GM11168 (cell line): ENCODE results near the gene TSPEAR.
"Not testable (repeated sequence)": the region's sequence is repeated elsewhere in the genome, so short reads cannot be mapped to it uniquely, and the experiment has no call there.

ENCODE experiments used
- in situ Hi-C: fragments of 300-500 bp; cut with MboI; formaldehyde crosslinking; loops from one replicate; pipeline ENCODE4 v1.12.0; 2022; ENCODE audit warnings: low sequenced_read_pairs; ENCODE audit not compliant: unreplicated experiment

TSPEAR gene

DNA sequence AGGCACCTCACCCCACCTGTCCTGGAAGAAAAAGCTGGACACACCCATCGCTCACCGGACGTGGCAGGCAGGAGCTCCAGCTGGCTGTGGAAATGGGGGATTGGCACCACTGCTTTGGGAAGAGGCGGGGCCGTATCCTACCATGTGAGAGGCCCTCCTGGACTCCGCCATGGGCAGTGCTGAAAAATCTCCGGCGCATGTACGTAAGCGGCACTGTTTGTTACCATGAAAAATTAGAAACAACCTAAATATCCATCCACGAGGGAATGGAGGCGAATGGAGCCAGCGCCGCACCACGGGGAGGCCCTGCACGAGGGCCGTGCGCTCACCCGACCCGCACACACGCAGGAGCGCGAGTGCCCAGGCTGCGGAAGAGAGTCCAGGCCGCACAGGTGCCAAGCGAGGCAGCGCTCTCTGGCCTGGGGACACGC is 96.4 kb downstream of the TSPEAR start:
- in situ Hi-C loops = no loop called here

DNA sequence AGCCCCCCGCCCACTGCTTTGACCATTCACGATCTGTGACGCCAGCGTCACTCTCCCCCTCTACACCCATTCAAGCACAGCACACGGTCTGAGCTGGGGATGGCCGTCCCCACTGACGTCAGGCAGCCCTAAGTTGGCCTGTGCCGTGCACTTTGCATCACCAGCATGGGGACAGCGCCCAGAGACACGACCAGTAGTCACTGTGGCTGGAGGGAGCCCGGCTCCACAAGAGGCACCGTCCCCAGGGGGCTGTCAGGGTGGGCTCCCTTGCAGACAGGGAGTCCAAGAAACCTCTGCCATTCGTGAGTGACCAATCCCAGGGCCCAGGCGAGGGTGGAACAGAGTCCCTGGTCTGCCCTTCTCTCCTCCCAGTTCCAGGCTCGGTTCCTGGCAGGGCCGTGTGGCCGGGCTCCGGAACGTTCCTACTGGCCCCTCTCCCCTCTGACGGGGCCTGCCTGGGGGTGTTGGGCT is 97.2 kb downstream of the TSPEAR start:
- in situ Hi-C loops = no loop called here

DNA sequence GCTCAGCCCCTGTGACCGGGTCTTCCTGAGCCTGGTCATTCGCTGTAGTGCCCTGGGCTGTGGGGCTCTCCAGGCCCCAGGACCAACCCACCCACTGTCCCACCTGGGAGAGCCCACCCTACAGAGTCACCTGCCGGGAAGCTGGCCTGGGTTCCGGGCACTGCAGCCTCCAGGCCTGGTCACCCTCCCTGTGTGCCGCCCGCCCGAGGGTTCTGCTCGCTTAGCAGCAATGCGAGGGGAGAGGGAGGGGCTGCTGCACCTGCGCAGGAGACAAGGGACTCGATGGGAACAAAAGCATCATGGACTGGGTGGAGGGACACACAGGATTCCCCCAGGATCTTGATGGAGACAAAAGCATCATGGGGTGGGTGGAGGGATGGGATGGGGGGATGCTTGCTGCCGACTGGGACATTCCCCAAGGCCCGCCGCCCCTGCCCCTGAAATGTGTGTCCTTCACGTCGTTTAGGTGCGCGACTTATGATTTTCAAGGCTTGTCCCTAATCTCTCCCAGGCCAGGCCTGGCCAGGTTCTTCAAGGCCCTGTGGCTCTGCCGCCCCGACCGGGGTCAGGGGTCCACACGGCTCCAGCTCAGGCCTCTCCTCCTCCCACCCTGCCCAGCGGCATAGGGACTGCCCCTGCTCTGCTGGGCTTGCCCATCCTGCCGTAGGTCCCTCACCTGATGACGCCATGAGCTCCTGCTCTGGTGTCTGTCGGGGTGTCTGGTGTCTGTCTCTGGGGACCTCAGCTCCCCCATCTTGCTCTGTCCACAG is 97.8 kb downstream of the TSPEAR start:
- in situ Hi-C loops = no loop called here

DNA sequence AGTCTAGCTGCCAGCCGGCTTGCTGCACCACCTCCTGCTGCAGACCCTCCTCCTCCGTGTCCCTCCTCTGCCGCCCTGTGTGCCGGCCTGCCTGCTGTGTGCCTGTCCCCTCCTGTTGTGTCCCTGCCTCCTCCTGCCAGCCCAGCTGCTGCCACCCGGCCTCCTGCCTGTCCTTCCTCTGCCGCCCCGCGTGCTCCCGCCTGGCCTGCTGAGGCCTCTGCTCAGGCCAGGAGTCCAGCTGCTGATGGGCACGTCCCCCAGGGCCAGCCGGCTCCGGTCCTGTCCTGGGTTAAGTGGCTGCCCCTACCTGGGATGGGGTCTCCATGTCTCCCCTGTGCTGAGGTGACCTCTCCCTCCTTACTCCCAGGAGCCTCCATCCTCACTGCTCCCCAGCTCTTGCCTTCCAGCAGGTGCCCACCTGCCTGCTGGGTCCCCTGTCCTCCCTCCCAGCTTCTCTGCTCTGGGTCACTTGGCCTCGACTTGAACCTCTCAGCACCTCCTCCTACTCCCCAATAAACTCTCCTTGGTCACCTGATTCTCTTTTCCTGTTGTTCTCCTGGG is 98.6 kb downstream of the TSPEAR start:
- in situ Hi-C loops = no loop called here

DNA sequence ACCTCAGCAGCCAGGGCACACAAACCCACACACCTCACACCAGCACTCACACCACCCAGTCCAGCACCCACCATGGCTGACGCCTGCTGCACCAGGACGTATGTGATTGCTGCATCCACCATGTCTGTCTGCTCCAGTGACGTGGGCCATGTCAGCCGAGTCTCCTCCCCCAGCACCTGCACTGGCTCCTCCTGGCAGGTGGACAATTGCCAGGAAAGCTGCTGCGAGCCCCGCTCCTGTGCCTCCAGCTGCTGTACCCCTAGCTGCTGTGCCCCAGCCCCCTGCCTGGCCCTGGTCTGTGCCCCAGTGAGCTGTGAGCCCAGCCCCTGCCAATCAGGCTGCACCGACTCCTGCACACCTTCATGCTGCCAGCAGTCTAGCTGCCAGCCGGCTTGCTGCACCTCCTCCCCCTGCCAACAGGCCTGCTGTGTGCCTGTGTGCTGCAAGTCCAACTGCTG is 99.3 kb downstream of the TSPEAR start, which contains the start of gene KRTAP10-8:
Gene KRTAP10-8, plus strand, starts transcription at position 51 of the 458 bp plus-strand sequence. Its CDS starts 22 bp downstream, at position 73.
- in situ Hi-C loops = no loop called here

DNA sequence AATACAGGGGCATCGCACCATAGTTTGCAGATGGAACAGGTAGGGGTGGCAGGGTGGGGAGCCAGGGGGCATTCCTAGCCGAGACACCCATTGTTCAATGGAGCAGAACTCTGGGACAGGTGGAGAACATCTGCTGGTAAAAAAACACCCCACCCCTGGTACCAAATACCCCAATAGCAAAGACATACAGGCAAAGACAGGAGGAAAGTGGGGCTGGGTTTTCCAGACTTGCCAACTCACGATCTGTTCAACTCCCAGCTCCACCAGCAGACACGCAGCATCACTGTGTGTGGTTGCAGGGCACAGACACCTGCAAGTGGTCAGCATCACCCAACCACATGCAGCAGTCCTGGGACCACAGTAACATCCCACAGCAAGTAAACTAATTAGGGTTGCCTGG is 99.8 kb downstream of the TSPEAR start:
- in situ Hi-C loops = no loop called here

DNA sequence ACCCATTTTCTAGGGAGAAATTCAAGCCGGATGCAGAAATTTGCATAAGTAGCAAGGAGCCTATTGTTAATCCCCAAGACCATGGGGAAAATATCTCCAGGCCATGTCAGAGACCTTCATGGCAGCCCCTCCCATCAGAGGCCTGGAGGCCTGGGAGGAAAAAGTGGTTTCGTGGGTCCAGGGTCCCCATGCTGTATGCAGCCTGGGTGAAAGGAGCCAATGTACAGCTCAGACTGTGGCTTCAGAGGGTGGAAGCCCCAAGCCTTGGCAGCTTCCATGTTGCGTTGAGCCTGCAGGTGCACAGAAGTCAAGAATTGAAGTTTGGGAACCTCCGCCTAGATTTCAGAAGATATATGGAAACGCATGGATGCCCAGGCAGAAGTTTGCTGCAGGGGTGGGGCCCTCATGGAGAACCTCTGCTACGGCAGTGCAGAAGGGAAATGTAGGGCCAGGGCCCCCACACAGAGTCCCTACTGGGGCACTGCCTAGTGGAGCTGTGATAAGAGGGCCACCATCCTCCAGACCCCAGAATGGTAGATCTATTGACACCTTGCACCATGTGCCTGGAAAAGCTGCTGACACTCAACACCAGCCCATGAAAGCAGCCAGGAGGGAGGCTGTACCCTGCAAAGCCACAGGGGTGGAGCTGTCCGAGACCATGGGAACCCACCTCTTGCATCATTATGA is 101.1 kb downstream of the TSPEAR start:
- in situ Hi-C loops = not testable (repeated sequence)

DNA sequence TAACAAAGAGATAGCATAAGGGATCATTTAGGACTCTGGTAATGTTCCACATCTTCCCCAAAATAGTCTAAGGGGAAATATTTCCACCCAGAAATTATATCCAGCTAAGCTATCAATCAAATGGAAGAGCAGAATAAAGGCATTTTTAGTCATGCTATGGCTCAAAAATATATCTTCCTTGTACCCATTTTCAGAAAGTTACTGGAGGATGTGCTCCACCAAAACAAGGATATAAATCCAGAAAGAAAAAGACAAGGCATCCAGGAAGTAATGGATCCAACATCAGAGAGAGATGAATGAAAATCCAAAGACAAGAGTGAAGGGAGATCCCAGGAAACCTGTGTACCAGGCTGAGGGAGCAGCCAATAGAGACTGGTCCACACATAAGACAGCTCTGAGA is 102.2 kb downstream of the TSPEAR start:
- in situ Hi-C loops = no loop called here

DNA sequence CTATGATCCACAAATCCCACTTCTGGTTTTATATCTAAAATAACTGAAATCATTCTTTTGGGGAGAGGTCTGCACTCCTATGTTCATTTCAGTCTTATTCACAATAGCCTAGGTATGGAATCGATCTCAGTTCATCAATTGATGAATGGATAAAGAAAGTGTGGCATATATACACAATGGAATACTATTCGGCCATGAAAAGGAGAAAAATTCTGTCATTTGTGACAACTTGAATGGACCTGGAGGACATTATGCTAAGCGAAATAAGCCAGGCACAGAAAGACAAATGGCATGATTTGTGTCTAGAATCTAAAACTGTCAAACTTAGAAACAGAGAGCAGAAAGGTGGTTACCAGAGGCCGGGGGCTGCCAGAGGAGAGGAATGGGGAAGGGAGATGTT is 104.9 kb downstream of the TSPEAR start:
- in situ Hi-C loops = no loop called here

DNA sequence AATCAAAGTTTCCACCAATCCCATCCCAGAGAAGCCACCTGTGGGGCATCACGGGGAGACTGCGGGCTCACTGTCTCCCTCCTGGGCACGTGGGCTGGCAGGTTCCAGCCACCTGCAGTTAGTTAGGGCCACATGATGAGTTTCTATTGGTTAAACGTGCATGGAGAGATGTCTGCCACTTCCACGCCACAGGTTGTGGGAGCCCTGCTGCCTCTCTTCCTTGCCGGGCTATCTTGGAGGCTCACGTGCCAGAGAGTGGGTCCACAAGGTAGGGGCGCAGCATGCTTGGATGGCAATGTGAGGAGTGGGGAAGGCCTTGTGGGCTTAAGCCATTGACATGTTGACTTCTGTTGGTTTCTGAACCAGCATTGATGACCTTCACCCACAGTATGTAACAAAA is 107.5 kb downstream of the TSPEAR start:
- in situ Hi-C loops = no loop called here

DNA sequence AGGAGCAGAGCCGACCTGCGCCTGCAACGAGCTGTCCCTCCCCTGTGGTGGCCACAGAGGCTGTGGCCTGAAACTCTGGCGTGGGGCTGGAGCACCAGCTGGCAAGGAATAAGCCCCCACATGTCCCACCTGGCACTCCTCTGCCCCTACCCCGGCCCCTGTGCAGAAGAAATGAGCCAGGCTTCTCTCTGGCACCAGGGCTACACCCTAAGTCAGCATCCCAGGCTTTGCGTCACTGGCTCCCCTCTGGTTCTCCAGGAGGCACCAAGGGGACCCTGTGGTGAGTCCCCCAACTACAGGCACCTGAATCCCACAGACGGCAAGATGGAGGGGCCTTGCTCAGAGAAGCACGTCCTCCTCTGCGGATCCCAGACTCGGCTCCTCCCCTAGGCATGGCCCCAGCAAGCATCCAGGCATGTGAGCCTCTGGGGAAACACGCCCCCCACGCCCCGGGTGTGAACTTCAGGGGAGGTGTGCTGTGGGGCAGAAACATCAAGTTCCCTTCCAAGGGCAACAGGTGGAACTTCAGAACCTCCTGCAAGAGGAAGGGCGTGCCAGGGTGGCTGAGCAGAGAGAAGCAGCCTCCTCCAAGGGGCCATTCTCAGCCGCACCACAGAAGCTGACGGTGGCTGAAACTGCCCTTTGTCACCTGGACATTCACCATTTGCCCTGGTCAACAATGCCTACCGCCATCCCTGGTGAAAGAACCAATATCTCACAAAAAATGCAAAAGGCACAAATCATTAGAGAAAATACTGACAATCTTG is 108.1 kb downstream of the TSPEAR start:
- in situ Hi-C loops = no loop called here

DNA sequence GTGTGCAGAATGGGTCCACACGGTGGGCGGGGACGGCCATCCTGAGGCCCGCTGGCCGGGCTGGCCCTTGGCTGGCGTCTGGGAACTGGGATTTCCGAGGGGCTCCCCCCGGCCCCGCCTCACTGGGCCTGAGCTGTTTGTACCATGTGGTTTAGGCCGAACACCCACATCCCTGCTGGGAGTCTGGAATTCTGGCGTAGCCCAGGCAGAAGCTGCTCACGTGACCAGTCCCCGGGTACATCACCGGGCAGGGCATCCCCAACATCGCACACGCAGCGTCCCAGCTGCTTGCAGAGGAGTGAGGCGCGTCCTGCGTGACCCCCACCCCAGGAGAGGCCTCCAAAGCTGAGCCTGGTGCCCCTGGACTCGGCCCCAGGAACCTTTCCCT is 108.9 kb downstream of the TSPEAR start:
- in situ Hi-C loops = no loop called here

DNA sequence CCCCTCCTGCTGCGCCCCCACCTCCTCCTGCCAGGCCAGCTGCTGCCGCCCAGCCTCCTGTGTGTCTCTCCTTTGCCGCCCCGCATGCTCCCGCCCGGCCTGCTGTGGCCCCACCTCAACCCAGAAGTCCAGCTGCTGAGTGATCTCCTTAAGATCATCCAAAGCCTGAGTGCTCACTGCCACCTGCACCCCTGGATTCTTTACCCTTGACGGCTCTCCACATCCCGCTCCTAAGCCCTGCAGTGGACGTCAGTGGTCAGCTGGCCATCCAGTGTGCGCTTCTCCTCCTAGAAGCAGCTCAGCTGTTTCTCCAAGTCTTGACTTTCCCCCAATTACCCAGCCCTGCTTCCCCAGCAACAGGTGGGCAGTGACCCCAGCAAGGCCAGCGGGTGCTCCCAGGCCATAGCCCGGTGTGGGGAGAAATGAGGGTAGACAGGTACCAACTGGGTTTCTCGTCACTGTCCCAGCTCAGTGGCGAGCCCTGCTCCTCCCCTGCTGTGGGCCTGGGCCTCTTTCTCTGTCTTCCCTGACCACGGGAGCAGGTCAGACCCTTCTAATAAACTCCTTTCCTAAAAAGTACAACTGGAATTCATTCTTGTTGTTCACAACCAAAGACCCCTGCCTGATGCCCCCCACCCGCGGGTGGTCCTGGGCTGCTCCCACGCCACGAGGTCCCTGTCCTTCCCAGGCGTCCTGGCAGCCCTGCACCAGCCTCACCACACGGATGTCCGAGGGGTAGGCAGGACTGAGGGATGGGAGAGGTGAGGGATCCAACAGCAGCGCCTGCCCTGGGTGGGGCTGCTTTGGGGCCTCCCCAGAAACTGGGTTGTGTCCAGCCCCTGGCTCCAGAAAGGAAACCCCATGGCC is 109.5 kb downstream of the TSPEAR start:
- in situ Hi-C loops = no loop called here

DNA sequence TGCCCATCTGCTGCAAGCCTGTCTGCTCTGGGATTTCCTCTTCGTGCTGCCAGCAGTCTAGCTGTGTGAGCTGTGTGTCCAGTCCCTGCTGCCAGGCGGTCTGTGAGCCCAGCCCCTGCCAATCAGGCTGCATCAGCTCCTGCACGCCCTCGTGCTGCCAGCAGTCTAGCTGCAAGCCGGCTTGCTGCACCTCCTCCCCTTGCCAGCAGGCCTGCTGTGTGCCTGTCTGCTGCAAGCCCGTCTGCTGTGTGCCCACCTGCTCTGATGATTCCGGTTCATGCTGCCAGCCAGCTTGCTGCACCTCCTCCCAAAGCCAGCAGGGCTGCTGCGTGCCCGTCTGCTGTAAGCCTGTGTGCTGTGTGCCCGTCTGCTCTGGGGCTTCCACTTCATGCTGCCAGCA is 110.3 kb downstream of the TSPEAR start:
- in situ Hi-C loops = not testable (repeated sequence)

DNA sequence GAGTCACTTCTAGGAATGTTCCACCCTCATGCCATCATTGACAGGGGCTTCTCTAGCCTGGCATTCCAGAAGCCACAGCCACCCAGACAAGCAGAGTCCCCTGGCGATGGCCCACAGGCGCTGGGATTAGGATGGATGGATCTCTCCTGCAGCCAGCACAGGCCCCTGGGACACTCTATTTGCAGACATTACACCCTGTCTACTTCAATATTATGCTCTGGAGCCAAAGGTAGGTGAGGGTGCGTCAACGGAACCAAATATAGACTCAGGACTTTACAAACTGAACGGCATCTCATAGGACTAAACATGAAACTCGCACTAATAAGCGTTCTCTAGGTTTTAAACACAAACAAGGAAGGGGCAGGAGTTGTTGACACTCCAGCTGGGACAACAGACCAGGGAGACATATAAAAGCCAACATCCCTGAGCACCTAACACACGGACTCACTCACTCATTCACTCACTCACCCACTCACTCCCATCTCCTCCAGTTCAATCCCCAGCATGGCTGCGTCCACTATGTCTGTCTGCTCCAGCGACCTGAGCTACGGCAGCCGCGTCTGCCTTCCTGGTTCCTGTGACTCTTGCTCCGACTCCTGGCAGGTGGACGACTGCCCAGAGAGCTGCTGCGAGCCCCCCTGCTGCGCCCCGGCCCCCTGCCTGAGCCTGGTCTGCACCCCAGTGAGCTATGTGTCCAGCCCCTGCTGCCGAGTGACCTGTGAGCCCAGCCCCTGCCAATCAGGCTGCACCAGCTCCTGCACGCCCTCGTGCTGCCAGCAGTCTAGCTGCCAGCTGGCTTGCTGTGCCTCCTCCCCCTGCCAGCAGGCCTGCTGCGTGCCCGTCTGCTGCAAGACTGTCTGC is 111.0 kb downstream of the TSPEAR start, which contains the start of gene KRTAP10-7:
Gene KRTAP10-7, plus strand, starts transcription at position 480 of the 861 bp plus-strand sequence. Its CDS starts 25 bp downstream, at position 505.
- in situ Hi-C loops = not testable (repeated sequence)

DNA sequence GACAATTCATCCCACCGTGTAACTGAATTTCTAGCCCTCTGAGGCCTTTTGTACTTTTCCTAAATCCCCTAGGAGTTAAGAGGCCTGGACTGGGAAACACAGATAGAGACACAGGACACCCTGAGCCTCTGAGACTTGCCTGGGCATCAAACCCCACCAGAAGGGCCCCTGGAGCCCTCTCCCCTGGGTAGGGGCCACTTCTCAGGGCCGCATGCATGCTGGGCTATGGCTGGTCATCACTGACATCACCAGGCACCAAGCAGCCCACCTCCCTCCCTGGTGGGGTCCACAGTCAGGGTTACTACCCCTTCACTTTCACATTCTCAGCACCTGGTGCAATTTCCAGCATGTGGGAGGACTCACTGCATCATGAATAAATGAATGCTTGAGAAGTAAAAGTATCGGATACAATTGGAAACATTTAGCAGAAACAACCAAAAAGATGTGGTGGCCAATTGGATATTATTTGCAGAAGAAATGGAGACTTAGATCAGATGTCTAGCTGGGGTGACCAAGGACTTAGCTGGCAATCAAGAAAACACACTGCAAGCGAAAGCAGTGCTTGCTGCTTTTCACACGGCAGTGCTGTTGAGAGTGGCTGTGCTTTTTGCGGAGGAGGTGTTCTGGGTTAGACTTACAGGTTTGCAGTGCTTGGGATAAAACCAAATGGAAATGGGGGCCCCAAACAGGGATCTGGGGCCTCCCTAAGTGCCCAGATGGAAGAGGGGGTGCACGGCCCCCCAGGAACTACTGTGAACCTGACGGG is 111.9 kb downstream of the TSPEAR start:
- in situ Hi-C loops = no loop called here

DNA sequence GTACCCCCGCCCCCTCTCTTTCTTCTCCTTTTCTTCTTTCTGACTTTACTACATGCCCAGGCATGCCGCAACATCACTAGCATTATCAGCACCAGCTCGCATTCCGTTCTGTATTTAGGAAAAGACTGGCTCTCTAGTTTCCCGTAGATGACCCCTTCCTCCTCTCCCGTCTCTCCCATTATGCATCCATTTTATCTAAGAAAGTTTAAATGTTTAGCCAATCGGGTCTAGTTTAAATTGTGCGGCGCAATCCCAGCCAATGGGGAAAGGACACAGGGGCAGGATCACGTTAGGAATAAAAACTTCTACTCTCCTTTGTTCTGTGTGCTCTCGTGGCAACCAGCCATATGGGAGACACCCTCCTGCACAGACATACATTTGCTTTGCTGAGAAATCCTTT is 113.3 kb downstream of the TSPEAR start:
- in situ Hi-C loops = no loop called here
